Keratinocyte (primary cell): ENCODE measurements around the gene DPH6. TPM values are rescaled to one million over a fixed set of nuclear protein-coding genes. Genes with fewer than 3 reads are reported as not detected.

Experiments used
- DNase-seq: peaks from one replicate; pipeline ENCODE4 v3.0.0-alpha.2; 2011; ENCODE audit warnings: low read depth, missing footprints, low spot score
- FAIRE-seq: peaks from 2 replicates; lab custom pipeline; 2011; peaks lifted over from hg19 to GRCh38; lab: Jason Lieb, UNC
- H2AFZ ChIP-seq: 2 replicates; pipeline ENCODE4 v1.6.0; 2012; ENCODE audit warnings: low read length, control low read depth, inconsistent platforms; ENCODE audit not compliant: control insufficient read depth
- H3K27ac ChIP-seq: 2 replicates; pipeline ENCODE4 v1.5.1; 2011; ENCODE audit warnings: low read length; ENCODE audit not compliant: control insufficient read depth, insufficient read depth
- H3K27me3 ChIP-seq: 3 replicates; pipeline ENCODE4 v1.6.0; 2011; ENCODE audit warnings: low read length; ENCODE audit not compliant: control insufficient read depth, insufficient read depth; ENCODE audit errors: extremely low read depth
- H3K36me3 ChIP-seq, 2 experiments: 2 replicates in 1 of 2; 3 replicates in 1 of 2; pipeline ENCODE4 v1.5.1; 2011; ENCODE audit warnings: low read length in 2 of 2, mild to moderate bottlenecking in 1 of 2; ENCODE audit not compliant: control insufficient read depth in 2 of 2, insufficient read depth in 2 of 2; ENCODE audit errors: extremely low read depth in 1 of 2
- H3K4me1 ChIP-seq: 3 replicates; pipeline ENCODE4 v1.5.1; 2011; ENCODE audit warnings: low read length; ENCODE audit not compliant: control insufficient read depth, insufficient read depth; ENCODE audit errors: extremely low read depth
- H3K4me2 ChIP-seq: 3 replicates; pipeline ENCODE4 v1.6.0; 2011; ENCODE audit warnings: low read depth, low read length; ENCODE audit not compliant: control insufficient read depth, insufficient read depth; ENCODE audit errors: extremely low read depth
- H3K4me3 ChIP-seq, 3 experiments: fragments of 200-600 bp in 1 of 3; sonication (generic) in 1 of 3; 2 replicates in 2 of 3; 3 replicates in 1 of 3; pipeline ENCODE4 v1.5.1; 2011 to 2016; ENCODE audit warnings: low read length in 3 of 3, mild to moderate bottlenecking in 3 of 3, control low read depth in 2 of 3, inconsistent platforms in 1 of 3, low read depth in 1 of 3, mixed read lengths in 1 of 3, mixed run types in 1 of 3, moderate library complexity in 1 of 3; ENCODE audit not compliant: control insufficient read depth in 2 of 3, insufficient read depth in 2 of 3; ENCODE audit errors: extremely low read depth in 1 of 3
- H3K79me2 ChIP-seq: 2 replicates; pipeline ENCODE4 v1.6.0; 2012; ENCODE audit warnings: low read length; ENCODE audit not compliant: control insufficient read depth, insufficient read depth
- H3K9ac ChIP-seq: 3 replicates; pipeline ENCODE4 v1.6.0; 2011; ENCODE audit warnings: low read length; ENCODE audit not compliant: control insufficient read depth, insufficient read depth; ENCODE audit errors: extremely low read depth
- H3K9me1 ChIP-seq: 3 replicates; pipeline ENCODE4 v1.6.0; 2011; ENCODE audit warnings: low read length; ENCODE audit not compliant: control insufficient read depth, insufficient read depth; ENCODE audit errors: extremely low read depth
- H3K9me3 ChIP-seq: 2 replicates; pipeline ENCODE4 v1.5.1; 2012; ENCODE audit warnings: low read depth, low read length; ENCODE audit not compliant: control insufficient read depth
- H4K20me1 ChIP-seq: 3 replicates; pipeline ENCODE4 v1.6.0; 2011; ENCODE audit warnings: low read length; ENCODE audit not compliant: control insufficient read depth, insufficient read depth; ENCODE audit errors: extremely low read depth
- EZH2 ChIP-seq: IDR thresholded peaks from one replicate; pipeline ENCODE4 v1.6.1; 2012; ENCODE audit warnings: inconsistent platforms, mild to moderate bottlenecking, low read length, moderate library complexity
- dilution Hi-C: fragments of 300-500 bp; cut with MboI; formaldehyde crosslinking; loops from one replicate; pipeline ENCODE4 v1.7.0; 2020; ENCODE audit warnings: low sequenced_read_pairs; ENCODE audit not compliant: extremely low pct_ligation_motif_present
- polyA plus RNA-seq, 5 experiments: library from polyadenylated mRNA; depleted of rRNA in 3 of 5; stranded (reverse) in 3 of 5; stranded (forward) in 1 of 5; unstranded in 1 of 5; fragments of >200 nt; gene quantifications; 1 replicate in 1 of 5; 2 replicates in 3 of 5; 3 replicates in 1 of 5; pipeline versions ENCODE4 v1.2.1 to v1.2.3, GENCODE V29; 2011 to 2012; ENCODE audit warnings: missing spikeins in 2 of 5, low read depth in 1 of 5, low replicate concordance in 1 of 5
- TF ChIP-seq, protein P1 (sequence below), 3 experiments: IDR thresholded peaks in 1 of 3; conservative IDR thresholded peaks in 1 of 3; optimal IDR thresholded peaks in 1 of 3; 2 replicates in 2 of 3; 3 replicates in 1 of 3; pipeline versions ENCODE3 to v1.5.1; 2011; ENCODE audit warnings: low read length in 3 of 3, mild to moderate bottlenecking in 3 of 3, moderate library complexity in 2 of 3, control low read depth in 1 of 3, inconsistent platforms in 1 of 3; ENCODE audit not compliant: insufficient read depth in 2 of 3; ENCODE audit errors: extremely low read depth in 1 of 3

DPH6 gene
- polyA plus RNA-seq, 1 donor (not counting 4 experiments of a cell fraction or from before 2014, with no cell fraction given), result 13.6 TPM

DNA sequence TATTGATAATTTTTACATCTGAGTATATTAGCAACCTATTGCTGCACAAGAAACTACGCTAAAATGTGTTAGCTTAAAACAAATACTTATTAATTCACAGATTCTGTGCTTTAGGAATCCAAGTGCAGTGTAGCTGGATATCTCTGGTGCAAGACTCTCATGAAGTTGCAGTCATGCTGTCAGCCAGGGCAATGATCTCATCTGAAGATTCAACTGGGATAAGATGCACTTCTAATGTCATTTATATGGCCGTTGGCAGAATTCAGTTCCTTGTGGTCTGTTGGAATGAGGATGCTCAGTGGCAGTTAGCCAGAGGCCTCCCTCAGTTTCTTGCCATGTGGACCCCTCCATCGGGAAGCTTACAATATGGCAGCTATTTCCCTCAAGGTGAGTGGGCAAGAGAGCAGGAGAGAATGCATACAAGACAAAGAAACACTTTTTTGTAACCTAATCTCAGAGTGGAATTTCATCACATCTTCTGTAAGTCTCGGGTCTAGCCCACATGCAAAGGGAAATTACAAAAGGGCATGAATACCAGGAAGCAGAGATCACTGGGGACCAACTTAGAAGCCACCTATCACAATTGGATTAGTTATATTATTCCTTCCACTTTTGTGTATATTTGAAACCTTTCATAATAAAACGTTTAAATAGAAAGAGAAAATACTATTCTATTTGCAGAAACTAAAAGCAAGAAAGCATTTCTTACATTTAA lies 61.6 kb downstream of the DPH6 start:
- H4K20me1 ChIP-seq, result no peaks in the 10 kb centered on the region
- no peak overlapping the region for H3K27ac ChIP-seq
- peaks cover 2% of the 10 kb centered on the region for H3K9me3 ChIP-seq
- H2AFZ ChIP-seq, result no peak overlapping the region
- H3K79me2 ChIP-seq, result no peaks in the 10 kb centered on the region
- no peak overlapping the region for H3K9ac ChIP-seq
- dilution Hi-C loops, result no loop called here
- DNase-seq (no peak), FAIRE-seq (no peak)
- no peaks in the 10 kb centered on the region for H3K9me1 ChIP-seq
- TF ChIP-seq, protein P1, sequence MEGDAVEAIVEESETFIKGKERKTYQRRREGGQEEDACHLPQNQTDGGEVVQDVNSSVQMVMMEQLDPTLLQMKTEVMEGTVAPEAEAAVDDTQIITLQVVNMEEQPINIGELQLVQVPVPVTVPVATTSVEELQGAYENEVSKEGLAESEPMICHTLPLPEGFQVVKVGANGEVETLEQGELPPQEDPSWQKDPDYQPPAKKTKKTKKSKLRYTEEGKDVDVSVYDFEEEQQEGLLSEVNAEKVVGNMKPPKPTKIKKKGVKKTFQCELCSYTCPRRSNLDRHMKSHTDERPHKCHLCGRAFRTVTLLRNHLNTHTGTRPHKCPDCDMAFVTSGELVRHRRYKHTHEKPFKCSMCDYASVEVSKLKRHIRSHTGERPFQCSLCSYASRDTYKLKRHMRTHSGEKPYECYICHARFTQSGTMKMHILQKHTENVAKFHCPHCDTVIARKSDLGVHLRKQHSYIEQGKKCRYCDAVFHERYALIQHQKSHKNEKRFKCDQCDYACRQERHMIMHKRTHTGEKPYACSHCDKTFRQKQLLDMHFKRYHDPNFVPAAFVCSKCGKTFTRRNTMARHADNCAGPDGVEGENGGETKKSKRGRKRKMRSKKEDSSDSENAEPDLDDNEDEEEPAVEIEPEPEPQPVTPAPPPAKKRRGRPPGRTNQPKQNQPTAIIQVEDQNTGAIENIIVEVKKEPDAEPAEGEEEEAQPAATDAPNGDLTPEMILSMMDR (optimal IDR thresholded peaks at IDR 0.05 in 1 of 3, IDR thresholded peaks at IDR 0.05 in 1 of 3, conservative IDR thresholded peaks at IDR 0.05 in 1 of 3; ENCODE audit: extremely low read depth in 1 of 3, insufficient read depth in 2 of 3, low read length in 3 of 3), result no peak
- no peak for TF ChIP-seq EZH2
- peaks cover 17% of the 10 kb centered on the region for H3K4me1 ChIP-seq
- no peaks in the 10 kb centered on the region for H3K27me3 ChIP-seq
- H3K36me3 ChIP-seq, result no peaks in the 10 kb centered on the region
- no peak overlapping the region for H3K4me2 ChIP-seq
- H3K4me3 ChIP-seq, result no peak overlapping the region

DNA sequence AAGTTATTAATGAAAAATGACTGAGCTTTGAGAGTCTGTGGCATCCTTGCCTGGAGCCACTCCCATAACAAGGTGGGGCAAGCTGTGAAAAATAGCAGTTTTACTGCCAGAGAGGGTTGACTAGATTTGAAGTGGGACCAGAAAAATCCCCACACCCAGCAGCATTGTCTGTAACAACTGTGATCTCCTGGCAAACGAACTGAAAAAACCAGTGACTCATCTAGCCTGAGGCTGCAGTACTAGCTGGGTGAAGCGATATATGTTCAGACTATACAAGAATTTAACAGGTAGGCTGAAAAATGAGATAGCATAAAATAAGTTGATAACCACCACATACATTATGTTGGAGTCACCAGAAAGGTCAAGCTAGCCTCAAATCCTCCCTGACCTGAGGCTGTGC lies 64.0 kb downstream of the DPH6 start:
- H4K20me1 ChIP-seq, result no peaks in the 10 kb centered on the region
- dilution Hi-C loops, result no loop called here
- peak overlapping the region; percentile 56 for H3K4me2 ChIP-seq
- no peak overlapping the region for H3K9ac ChIP-seq
- no peak overlapping the region for H2AFZ ChIP-seq
- TF ChIP-seq, protein P1 (optimal IDR thresholded peaks at IDR 0.05 in 1 of 3, IDR thresholded peaks at IDR 0.05 in 1 of 3, conservative IDR thresholded peaks at IDR 0.05 in 1 of 3; ENCODE audit: extremely low read depth in 1 of 3, insufficient read depth in 2 of 3, low read length in 3 of 3), result no peak
- TF ChIP-seq EZH2, result no peak
- H3K4me3 ChIP-seq, result no peak overlapping the region
- no peaks in the 10 kb centered on the region for H3K27me3 ChIP-seq
- DNase-seq (peak; percentile 94), FAIRE-seq (peak; percentile 98)
- peaks cover 23% of the 10 kb centered on the region for H3K4me1 ChIP-seq
- H3K9me3 ChIP-seq, result no peaks in the 10 kb centered on the region
- H3K27ac ChIP-seq, result peak overlapping the region; percentile 25
- H3K9me1 ChIP-seq, result no peaks in the 10 kb centered on the region
- H3K79me2 ChIP-seq, result no peaks in the 10 kb centered on the region
- no peaks in the 10 kb centered on the region for H3K36me3 ChIP-seq
